SK-N-MC (cell line): ENCODE results near the gene KPNA1.

Experiments
- DNase-seq: peaks from one replicate; pipeline ENCODE4 v3.0.0-alpha.2; 2011; ENCODE audit warnings: low read depth, low spot score
- H3K27ac ChIP-seq: fragments of 200-600 bp; sonication (generic); 2 replicates; pipeline ENCODE4 v1.5.1; 2016; ENCODE audit warnings: mixed run types
- H3K36me3 ChIP-seq: fragments of 200-600 bp; sonication (generic); 2 replicates; pipeline ENCODE4 v1.6.1; 2017; ENCODE audit warnings: antibody characterized with exemption, low read length, mixed read lengths; ENCODE audit not compliant: insufficient read depth
- H3K4me3 ChIP-seq: fragments of 200-600 bp; sonication (generic); 2 replicates; pipeline ENCODE4 v1.5.1; 2016
- H3K9ac ChIP-seq: fragments of 200-600 bp; sonication (generic); 2 replicates; pipeline ENCODE4 v1.8.0; 2017; ENCODE audit warnings: mixed run types, mixed read lengths; ENCODE audit not compliant: insufficient read length
- H3K9me3 ChIP-seq: fragments of 200-600 bp; sonication (generic); 2 replicates; pipeline ENCODE4 v1.6.1; 2017; ENCODE audit warnings: low read depth, mild to moderate bottlenecking, antibody characterized with exemption, low read length, moderate library complexity, mixed read lengths
- EZH2 ChIP-seq: fragments of 200-600 bp; sonication (generic); IDR thresholded peaks from one replicate; pipeline ENCODE4 v1.6.1; 2017; ENCODE audit warnings: antibody characterized with exemption
- FOXP2 ChIP-seq: optimal IDR thresholded peaks from 2 replicates; pipeline ENCODE3; 2011; ENCODE audit warnings: mild to moderate bottlenecking, moderate library complexity; ENCODE audit not compliant: insufficient read depth; ENCODE audit errors: extremely low read length, control extremely low read depth
- POLR2AphosphoS5 ChIP-seq: IDR thresholded peaks from 2 replicates; pipeline ENCODE4 v1.6.1; 2012; ENCODE audit warnings: mild to moderate bottlenecking, low read depth, low read length, borderline replicate concordance

The KPNA1 gene

GRCh38 chr3:122383771-122384697 is 130.7 kb downstream of the KPNA1 start, which contains the start of gene FAM162A:
Gene FAM162A (plus strand): TSS chr3:122384182. CDS start chr3:122384266, 84 bp downstream.
- Histone ChIP-seq H3K36me3 (peaks cover 20% of the 10 kb centered on the region; the same call in 1 of the 2 replicates), H3K9ac (peak within 1 kb of the TSS; percentile 94), H3K4me3 (peak within 1 kb of the TSS; percentile 92), H3K9me3 (no peaks in the 10 kb centered on the region), H3K27ac (peak within 1 kb of the TSS; percentile 60; the same call in 1 of the 2 replicates)
- DNase-seq: no peak
- no peak for TF ChIP-seq EZH2
- peak; percentile 94 for TF ChIP-seq POLR2AphosphoS5

GRCh38 chr3:122382888-122383666 is 131.7 kb downstream of the KPNA1 start, which contains the start of gene MIX23:
Gene MIX23 (minus strand): TSS chr3:122383231. CDS start chr3:122383224, 7 bp downstream.
- TF ChIP-seq POLR2AphosphoS5: peak; percentile 83
- no peak for TF ChIP-seq EZH2
- TF ChIP-seq FOXP2: no peak
- Histone ChIP-seq H3K36me3 (peaks cover 20% of the 10 kb centered on the region; the same call in 1 of the 2 replicates), H3K9me3 (no peaks in the 10 kb centered on the region), H3K9ac (peak within 1 kb of the TSS; percentile 94), H3K4me3 (peak within 1 kb of the TSS; percentile 92), H3K27ac (peak within 1 kb of the TSS; percentile 60; the same call in 1 of the 2 replicates)
- no peak for DNase-seq

GRCh38 chr3:122377975-122378374 is 136.8 kb downstream of the KPNA1 start:
- H3K36me3 ChIP-seq: no peaks in the 10 kb centered on the region

GRCh38 chr3:122374034-122374433 is 140.7 kb downstream of the KPNA1 start:
- H3K9ac ChIP-seq: no peak overlapping the region
- H3K27ac ChIP-seq: no peak overlapping the region
- DNase-seq: no peak
- H3K4me3 ChIP-seq: no peak overlapping the region
- no peak for TF ChIP-seq POLR2AphosphoS5
- no peak for TF ChIP-seq EZH2
- H3K36me3 ChIP-seq: peaks cover 20% of the 10 kb centered on the region
- no peaks in the 10 kb centered on the region for H3K9me3 ChIP-seq

More at GRCh38 chr3:122377975-122378374, 136.8 kb downstream of the KPNA1 start:
- DNase-seq: no peak
- H3K4me3 ChIP-seq: no peak overlapping the region
- no peak for TF ChIP-seq FOXP2
- TF ChIP-seq EZH2: no peak
- TF ChIP-seq POLR2AphosphoS5: no peak
- H3K9me3 ChIP-seq: no peaks in the 10 kb centered on the region
- no peak overlapping the region for H3K9ac ChIP-seq
- H3K27ac ChIP-seq: peak overlapping the region; percentile 33; the same call in 1 of the 2 replicates
